HK-2 (cell line): ENCODE measurements around the gene GP5.

Experiments
- DNase-seq: peaks from one replicate; pipeline ENCODE4 v3.0.0-alpha.2; 2018; ENCODE audit not compliant: unreplicated experiment

The GP5 gene

GRCh38 chr3:194348354-194348753, 50.7 kb downstream of the GP5 start:
- DNase-seq: no peak

GRCh38 chr3:194346621-194347020, 52.4 kb downstream of the GP5 start:
- no peak for DNase-seq

GRCh38 chr3:194346035-194346434, 53.0 kb downstream of the GP5 start:
- no peak for DNase-seq
